GM23338 (cell line): ENCODE data around the gene C5orf34.

Source experiments
- EZH2 ChIP-seq: fragments of 200-600 bp; sonication (generic); IDR thresholded peaks from one replicate; pipeline ENCODE4 v1.8.0; 2017; ENCODE audit warnings: antibody characterized with exemption, mild to moderate bottlenecking, low read depth; ENCODE audit not compliant: unreplicated experiment
- EZH2phosphoT487 ChIP-seq: fragments of 200-600 bp; sonication (generic); IDR thresholded peaks from one replicate; pipeline ENCODE4 v1.8.1; 2018; ENCODE audit warnings: antibody characterized with exemption; ENCODE audit not compliant: unreplicated experiment
- POLR2AphosphoS5 ChIP-seq: IDR thresholded peaks from 2 replicates; pipeline ENCODE4 v1.6.1; 2016; ENCODE audit warnings: antibody characterized with exemption, low read depth
- TF ChIP-seq, protein P1 (sequence below), 2 experiments: fragments of 200-600 bp in 1 of 2; sonication (generic) in 1 of 2; conservative IDR thresholded peaks; 2 replicates each; pipeline versions ENCODE4 v1.5.1 to v1.6.1; 2016 to 2017; ENCODE audit warnings: antibody characterized with exemption in 2 of 2, low read depth in 2 of 2, mild to moderate bottlenecking in 2 of 2, moderate library complexity in 1 of 2

DNA sequence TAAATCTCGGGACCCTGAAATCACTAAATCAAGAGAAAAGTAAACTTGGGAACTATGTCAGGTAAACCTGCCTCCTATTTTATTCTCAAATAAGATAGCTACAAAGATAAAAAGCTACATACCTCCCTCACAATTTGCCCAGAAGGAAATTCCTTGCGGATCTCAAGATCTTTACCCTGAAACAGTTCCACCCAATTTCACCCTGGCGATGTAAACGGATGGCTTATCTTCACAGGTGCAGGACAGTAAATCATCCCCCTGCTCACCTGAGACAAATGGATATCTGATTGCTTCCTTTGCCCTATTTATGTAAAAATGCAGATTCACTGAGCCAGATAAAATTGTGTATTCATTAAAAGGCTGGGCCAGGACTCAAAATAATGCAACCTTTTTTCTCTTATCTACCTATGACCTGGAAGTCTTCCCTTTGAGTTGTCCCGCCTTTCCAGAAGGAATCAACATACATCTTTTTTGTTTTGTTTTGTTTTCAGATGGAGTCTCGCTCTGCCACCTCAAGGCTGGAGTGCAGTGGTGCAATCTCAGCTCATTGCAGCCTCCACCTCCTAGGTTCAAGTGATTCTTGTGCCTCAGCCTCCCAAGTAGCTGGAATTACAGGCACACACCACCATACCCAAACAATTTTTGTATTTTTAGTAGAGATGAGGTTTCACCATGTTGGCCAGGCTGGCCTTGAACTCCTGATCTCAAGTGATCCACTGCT lies 45.1 kb downstream of the C5orf34 start:
- TF ChIP-seq EZH2 (no peak), POLR2AphosphoS5 (no peak), EZH2phosphoT487 (no peak)
- TF ChIP-seq, protein P1, sequence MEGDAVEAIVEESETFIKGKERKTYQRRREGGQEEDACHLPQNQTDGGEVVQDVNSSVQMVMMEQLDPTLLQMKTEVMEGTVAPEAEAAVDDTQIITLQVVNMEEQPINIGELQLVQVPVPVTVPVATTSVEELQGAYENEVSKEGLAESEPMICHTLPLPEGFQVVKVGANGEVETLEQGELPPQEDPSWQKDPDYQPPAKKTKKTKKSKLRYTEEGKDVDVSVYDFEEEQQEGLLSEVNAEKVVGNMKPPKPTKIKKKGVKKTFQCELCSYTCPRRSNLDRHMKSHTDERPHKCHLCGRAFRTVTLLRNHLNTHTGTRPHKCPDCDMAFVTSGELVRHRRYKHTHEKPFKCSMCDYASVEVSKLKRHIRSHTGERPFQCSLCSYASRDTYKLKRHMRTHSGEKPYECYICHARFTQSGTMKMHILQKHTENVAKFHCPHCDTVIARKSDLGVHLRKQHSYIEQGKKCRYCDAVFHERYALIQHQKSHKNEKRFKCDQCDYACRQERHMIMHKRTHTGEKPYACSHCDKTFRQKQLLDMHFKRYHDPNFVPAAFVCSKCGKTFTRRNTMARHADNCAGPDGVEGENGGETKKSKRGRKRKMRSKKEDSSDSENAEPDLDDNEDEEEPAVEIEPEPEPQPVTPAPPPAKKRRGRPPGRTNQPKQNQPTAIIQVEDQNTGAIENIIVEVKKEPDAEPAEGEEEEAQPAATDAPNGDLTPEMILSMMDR (conservative IDR thresholded peaks at IDR 0.05; ENCODE audit: low read depth in 2 of 2) = peak; percentile 43 to 48
